ENCODE data around the gene XKR7.

GRCh38 chr20:31969991-31970390, 2.0 kb downstream of the XKR7 start:
- TF ChIP-seq CTCF (IDR thresholded peaks at IDR 0.05; ENCODE audit: extremely low read depth in 1 of 2, insufficient read depth in 1 of 2, low read depth in 1 of 2, low read length in 2 of 2), result no peak
- no peak for TF ChIP-seq EZH2 (IDR thresholded peaks at IDR 0.05; ENCODE audit: borderline replicate concordance, low read depth, low read length, severe bottlenecking)
- TF ChIP-seq JUN (IDR thresholded peaks at IDR 0.05; ENCODE audit: borderline replicate concordance, insufficient read depth, insufficient read length, low read depth), result no peak
- TF ChIP-seq POLR2AphosphoS5 (IDR thresholded peaks at IDR 0.05; ENCODE audit: insufficient read depth, low read depth, low read length), result no peak
- TF ChIP-seq MAX (IDR thresholded peaks at IDR 0.05; ENCODE audit: insufficient read depth, insufficient read length), result no peak
- TF ChIP-seq GATA2 (IDR thresholded peaks at IDR 0.05; ENCODE audit: insufficient read depth, insufficient read length, low read depth, low read length), result no peak
- no peak for TF ChIP-seq POLR2A (IDR thresholded peaks at IDR 0.05; ENCODE audit: low read depth, low read length)
- TF ChIP-seq FOS (IDR thresholded peaks at IDR 0.05; ENCODE audit: borderline replicate concordance, insufficient read depth, low read length), result no peak
- no peak for TF ChIP-seq MYC (IDR thresholded peaks at IDR 0.05; ENCODE audit: low read depth, low read length)
